ENCODE measurements around the gene ALPP. TPM values are rescaled to one million over a fixed set of nuclear protein-coding genes. Genes with fewer than 3 reads are reported as not detected.
"Not testable (repeated sequence)": the region's sequence is repeated elsewhere in the genome, so short reads cannot be mapped to it uniquely, and the experiment has no call there.

ALPP gene
- total RNA-seq, 3 donors from 2014 or later (not counting 1 experiment from before 2014, with no cell fraction given), result 0.30 TPM; not detected in 2

DNA sequence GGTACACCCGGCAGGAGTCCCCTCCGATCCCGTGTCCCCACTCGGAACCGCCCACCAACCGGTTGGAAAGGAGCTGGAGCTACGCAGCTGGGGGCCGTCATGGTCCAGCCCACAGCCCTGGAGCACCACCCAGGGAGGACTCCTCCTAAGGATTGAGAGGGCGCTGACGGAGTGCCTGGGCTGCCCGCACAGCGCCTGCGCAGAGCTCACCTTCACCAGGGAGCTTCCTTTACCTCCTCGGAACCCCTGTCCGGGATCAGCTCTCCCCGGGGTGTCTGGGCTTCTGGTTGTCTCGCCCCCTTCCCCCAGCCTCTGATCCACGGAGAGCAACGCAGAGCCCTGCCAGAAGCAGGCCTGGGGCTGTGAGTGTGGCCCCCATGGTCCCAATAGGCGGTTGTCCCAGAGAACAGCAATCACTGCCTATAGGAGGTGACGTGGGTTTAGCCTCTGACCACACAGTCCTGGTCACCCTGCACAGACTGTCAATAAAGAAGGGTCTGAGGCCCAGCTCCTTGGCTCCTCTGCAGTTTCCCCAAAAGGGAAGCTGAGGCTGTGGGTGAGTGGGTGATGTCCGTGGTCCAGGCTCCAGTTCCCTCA, 42.7 kb downstream of the ALPP start:
- H3K36me3 Mint-ChIP-seq, result no peaks in the 10 kb centered on the region
- ATAC-seq, result no peak
- H3K36me3 ChIP-seq (ENCODE audit: control insufficient read depth, insufficient read depth, low read length), result no peaks in the 10 kb centered on the region
- WGBS (ENCODE audit: insufficient coverage), result 38% methylated on average over 22 of the region's 22 CpGs
- peaks cover 32 to 48% of the 10 kb centered on the region in 2 donors for H3K27me3 Mint-ChIP-seq (ENCODE audit: low read depth in 2 of 2)
- peaks cover 14% of the 10 kb centered on the region for H3K27me3 ChIP-seq (ENCODE audit: control insufficient read depth, insufficient read depth, low read length)
- TF ChIP-seq, protein P1, sequence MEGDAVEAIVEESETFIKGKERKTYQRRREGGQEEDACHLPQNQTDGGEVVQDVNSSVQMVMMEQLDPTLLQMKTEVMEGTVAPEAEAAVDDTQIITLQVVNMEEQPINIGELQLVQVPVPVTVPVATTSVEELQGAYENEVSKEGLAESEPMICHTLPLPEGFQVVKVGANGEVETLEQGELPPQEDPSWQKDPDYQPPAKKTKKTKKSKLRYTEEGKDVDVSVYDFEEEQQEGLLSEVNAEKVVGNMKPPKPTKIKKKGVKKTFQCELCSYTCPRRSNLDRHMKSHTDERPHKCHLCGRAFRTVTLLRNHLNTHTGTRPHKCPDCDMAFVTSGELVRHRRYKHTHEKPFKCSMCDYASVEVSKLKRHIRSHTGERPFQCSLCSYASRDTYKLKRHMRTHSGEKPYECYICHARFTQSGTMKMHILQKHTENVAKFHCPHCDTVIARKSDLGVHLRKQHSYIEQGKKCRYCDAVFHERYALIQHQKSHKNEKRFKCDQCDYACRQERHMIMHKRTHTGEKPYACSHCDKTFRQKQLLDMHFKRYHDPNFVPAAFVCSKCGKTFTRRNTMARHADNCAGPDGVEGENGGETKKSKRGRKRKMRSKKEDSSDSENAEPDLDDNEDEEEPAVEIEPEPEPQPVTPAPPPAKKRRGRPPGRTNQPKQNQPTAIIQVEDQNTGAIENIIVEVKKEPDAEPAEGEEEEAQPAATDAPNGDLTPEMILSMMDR (IDR thresholded peaks at IDR 0.05), result no peak
- H3K4me3 Mint-ChIP-seq, result no peak overlapping the region
- peaks cover 8% of the 10 kb centered on the region for H3K4me1 ChIP-seq (ENCODE audit: control insufficient read depth, insufficient read depth, low read length)
- H3K4me3 ChIP-seq (ENCODE audit: low read length), result no peak overlapping the region
- H3K4me1 Mint-ChIP-seq, result peaks cover 0 to 5% of the 10 kb centered on the region in 2 donors
- intact Hi-C loops (cut with micrococcal nuclease), result no loop called here
- no peaks in the 10 kb centered on the region for H3K9me3 Mint-ChIP-seq
- H3K27ac ChIP-seq (ENCODE audit: low read length), result no peak overlapping the region
- no peak overlapping the region for H3K27ac Mint-ChIP-seq
- DNase-seq, result no peak
- H3K9me3 ChIP-seq (ENCODE audit: control insufficient read depth, insufficient read depth, low read length), result peaks cover 2% of the 10 kb centered on the region

DNA sequence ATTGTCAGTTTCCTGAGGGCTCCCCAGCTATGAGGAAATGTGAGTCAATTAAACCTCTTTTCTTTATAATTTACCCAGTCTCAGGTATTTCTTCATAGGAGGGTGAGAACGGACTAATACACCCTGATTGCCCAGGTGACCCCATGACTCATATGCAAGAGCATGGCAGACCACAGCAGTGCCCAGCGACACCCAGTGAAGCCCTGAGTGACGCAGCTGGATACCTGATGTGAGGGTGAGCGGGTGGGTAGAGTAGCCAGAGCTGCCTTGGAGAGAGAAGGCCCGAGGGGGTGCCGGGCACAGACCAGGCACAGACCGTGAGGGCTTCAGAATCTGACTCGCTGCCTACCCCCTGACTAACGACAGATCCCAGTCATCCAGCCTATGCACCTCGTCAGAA, 43.5 kb downstream of the ALPP start:
- Mint-ChIP-seq H3K27ac (no peak overlapping the region), H3K9me3 (no peaks in the 10 kb centered on the region), H3K36me3 (no peaks in the 10 kb centered on the region), H3K4me3 (peak overlapping the region; percentile 5), H3K27me3 (ENCODE audit: low read depth in 2 of 2) (peaks cover 30 to 48% of the 10 kb centered on the region in 2 donors), H3K4me1 (peaks cover 0 to 5% of the 10 kb centered on the region in 2 donors)
- TF ChIP-seq, protein P1 (IDR thresholded peaks at IDR 0.05), result no peak
- Histone ChIP-seq H3K27ac (ENCODE audit: low read length) (no peak overlapping the region), H3K4me3 (ENCODE audit: low read length) (no peak overlapping the region), H3K36me3 (ENCODE audit: control insufficient read depth, insufficient read depth, low read length) (no peaks in the 10 kb centered on the region), H3K9me3 (ENCODE audit: control insufficient read depth, insufficient read depth, low read length) (peaks cover 2% of the 10 kb centered on the region), H3K27me3 (ENCODE audit: control insufficient read depth, insufficient read depth, low read length) (peaks cover 14% of the 10 kb centered on the region), H3K4me1 (ENCODE audit: control insufficient read depth, insufficient read depth, low read length) (peaks cover 8% of the 10 kb centered on the region)
- WGBS (ENCODE audit: insufficient coverage), result 97% methylated on average over 10 of the region's 10 CpGs
- intact Hi-C loops (cut with micrococcal nuclease), result no loop called here
- ATAC-seq (no peak), DNase-seq (no peak)

DNA sequence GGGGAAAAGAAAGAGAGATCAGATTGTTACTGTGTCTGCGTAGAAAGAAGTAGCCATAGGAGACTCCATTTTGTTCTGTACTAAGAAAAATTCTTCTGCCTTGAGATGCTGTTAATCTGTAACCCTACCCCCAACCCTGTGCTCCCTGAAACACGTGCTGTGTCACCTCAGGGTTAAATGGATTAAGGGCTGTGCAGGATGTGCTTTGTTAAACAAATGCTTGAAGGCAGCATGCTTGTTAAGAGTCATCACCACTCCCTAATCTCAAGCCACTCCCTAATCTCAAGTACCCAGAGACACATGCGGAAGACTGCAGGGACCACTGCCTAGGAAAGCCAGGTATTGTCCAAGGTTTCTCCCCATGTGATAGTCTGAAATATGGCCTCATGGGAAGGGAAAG, 44.4 kb downstream of the ALPP start:
- H3K27ac Mint-ChIP-seq; H3K4me3 Mint-ChIP-seq; ATAC-seq; DNase-seq; H3K36me3 ChIP-seq (ENCODE audit: control insufficient read depth, insufficient read depth, low read length); H3K4me1 Mint-ChIP-seq; H3K4me3 ChIP-seq (ENCODE audit: low read length); H3K36me3 Mint-ChIP-seq; H3K9me3 ChIP-seq (ENCODE audit: control insufficient read depth, insufficient read depth, low read length); H3K27ac ChIP-seq (ENCODE audit: low read length); intact Hi-C loops (cut with micrococcal nuclease); H3K9me3 Mint-ChIP-seq; H3K4me1 ChIP-seq (ENCODE audit: control insufficient read depth, insufficient read depth, low read length): not testable (repeated sequence)
- WGBS (ENCODE audit: insufficient coverage), result no CpG with 5 or more reads among the region's 3 CpGs
- H3K27me3 Mint-ChIP-seq (ENCODE audit: low read depth in 2 of 2), result peaks cover 30 to 47% of the 10 kb centered on the region in 2 donors
- peaks cover 14% of the 10 kb centered on the region for H3K27me3 ChIP-seq (ENCODE audit: control insufficient read depth, insufficient read depth, low read length)

GRCh38 chr2:232423407-232423806, 44.9 kb downstream of the ALPP start:
- H3K27ac Mint-ChIP-seq; H3K4me1 Mint-ChIP-seq; H3K4me3 ChIP-seq (ENCODE audit: low read length); H3K36me3 Mint-ChIP-seq; intact Hi-C loops (cut with micrococcal nuclease); H3K36me3 ChIP-seq (ENCODE audit: control insufficient read depth, insufficient read depth, low read length); H3K27ac ChIP-seq (ENCODE audit: low read length); H3K9me3 ChIP-seq (ENCODE audit: control insufficient read depth, insufficient read depth, low read length); H3K9me3 Mint-ChIP-seq; H3K4me3 Mint-ChIP-seq; DNase-seq; ATAC-seq; H3K4me1 ChIP-seq (ENCODE audit: control insufficient read depth, insufficient read depth, low read length): not testable (repeated sequence)
- peaks cover 26 to 43% of the 10 kb centered on the region in 2 donors for H3K27me3 Mint-ChIP-seq (ENCODE audit: low read depth in 2 of 2)
- H3K27me3 ChIP-seq (ENCODE audit: control insufficient read depth, insufficient read depth, low read length), result peaks cover 11% of the 10 kb centered on the region
- 79% methylated on average over 5 of the region's 7 CpGs for WGBS (ENCODE audit: insufficient coverage)

Measured in natural killer cell (primary cell).